Upper lobe of right lung (tissue), 1 donor: ENCODE measurements around the gene RLBP1. TPM values are rescaled to one million over a fixed set of nuclear protein-coding genes. Genes with fewer than 3 reads are reported as not detected.
A peak's percentile ranks its signal among the peaks of the same experiment; 100 is the strongest.

Experiments
- ATAC-seq: fragments of 200-7000 bp; cut with Tn5 transposase; one replicate; pipeline ENCODE4 v1.9.1; 2020; ENCODE audit warnings: mild to moderate bottlenecking, moderate library complexity
- DNase-seq: peaks from one replicate; pipeline ENCODE4 v3.0.0-alpha.2; 2020
- H3K27ac ChIP-seq: fragments of 200-600 bp; one replicate; pipeline ENCODE4 v1.8.0; 2022
- H3K27me3 ChIP-seq: fragments of 200-600 bp; one replicate; pipeline ENCODE4 v1.8.0; 2022; ENCODE audit warnings: mild to moderate bottlenecking
- H3K36me3 ChIP-seq: fragments of 200-600 bp; one replicate; pipeline ENCODE4 v1.8.0; 2022
- H3K4me1 ChIP-seq: fragments of 200-600 bp; one replicate; pipeline ENCODE4 v1.8.0; 2022
- H3K4me3 ChIP-seq: fragments of 200-600 bp; one replicate; pipeline ENCODE4 v1.8.0; 2022; ENCODE audit warnings: mild to moderate bottlenecking
- H3K9me3 ChIP-seq: fragments of 200-600 bp; one replicate; pipeline ENCODE4 v1.8.0; 2022
- intact Hi-C: fragments of 100-400 bp; cut with DNase I; formaldehyde crosslinking; loops from one replicate; pipeline ENCODE4 v1.11.0; 2022
- total RNA-seq: library from RNA; stranded (reverse); fragmentation: NEBNext Ultra II Directional; extraction: Animal tissue kit (Norgen Biotek cat#: 25700); gene quantifications from one replicate; pipeline ENCODE4 v1.2.1, GENCODE V29; 2021
- TF ChIP-seq, protein P1 (sequence below): fragments of 200-600 bp; IDR thresholded peaks from one replicate; pipeline ENCODE4 v1.8.0; 2022; ENCODE audit warnings: antibody characterized with exemption
- donor health status: DM: no; HTN: yes; CAD: no; lungs with severe emphysema.

Gene RLBP1
- total RNA-seq, 1 donor from 2014 or later = not detected

DNA sequence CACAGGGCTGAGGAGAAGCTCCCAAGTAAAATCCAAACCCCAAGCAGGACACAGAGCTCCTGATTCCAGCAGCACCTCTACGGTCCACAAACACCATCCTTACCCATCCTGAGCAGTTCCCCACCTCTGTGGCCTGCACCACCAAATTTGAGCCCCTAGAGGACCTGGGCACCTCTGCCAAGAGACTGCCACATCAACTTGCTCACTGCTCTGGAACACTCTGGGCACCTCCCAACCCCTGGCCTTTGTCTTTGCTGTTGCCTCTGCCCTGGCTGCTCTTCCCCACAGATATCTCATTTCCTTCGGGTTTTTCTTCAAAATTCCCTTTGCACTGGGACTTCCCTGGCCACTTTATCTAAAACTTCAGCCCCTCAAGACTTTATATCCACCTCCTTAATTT, 5.8 kb downstream of the RLBP1 start:
- H3K36me3 ChIP-seq = no peaks in the 10 kb centered on the region
- no peaks in the 10 kb centered on the region for H3K4me1 ChIP-seq
- no peaks in the 10 kb centered on the region for H3K27me3 ChIP-seq
- H3K4me3 ChIP-seq = no peak overlapping the region
- no peak for ATAC-seq
- no peak overlapping the region for H3K27ac ChIP-seq
- TF ChIP-seq, protein P1, sequence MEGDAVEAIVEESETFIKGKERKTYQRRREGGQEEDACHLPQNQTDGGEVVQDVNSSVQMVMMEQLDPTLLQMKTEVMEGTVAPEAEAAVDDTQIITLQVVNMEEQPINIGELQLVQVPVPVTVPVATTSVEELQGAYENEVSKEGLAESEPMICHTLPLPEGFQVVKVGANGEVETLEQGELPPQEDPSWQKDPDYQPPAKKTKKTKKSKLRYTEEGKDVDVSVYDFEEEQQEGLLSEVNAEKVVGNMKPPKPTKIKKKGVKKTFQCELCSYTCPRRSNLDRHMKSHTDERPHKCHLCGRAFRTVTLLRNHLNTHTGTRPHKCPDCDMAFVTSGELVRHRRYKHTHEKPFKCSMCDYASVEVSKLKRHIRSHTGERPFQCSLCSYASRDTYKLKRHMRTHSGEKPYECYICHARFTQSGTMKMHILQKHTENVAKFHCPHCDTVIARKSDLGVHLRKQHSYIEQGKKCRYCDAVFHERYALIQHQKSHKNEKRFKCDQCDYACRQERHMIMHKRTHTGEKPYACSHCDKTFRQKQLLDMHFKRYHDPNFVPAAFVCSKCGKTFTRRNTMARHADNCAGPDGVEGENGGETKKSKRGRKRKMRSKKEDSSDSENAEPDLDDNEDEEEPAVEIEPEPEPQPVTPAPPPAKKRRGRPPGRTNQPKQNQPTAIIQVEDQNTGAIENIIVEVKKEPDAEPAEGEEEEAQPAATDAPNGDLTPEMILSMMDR = no peak
- no peaks in the 10 kb centered on the region for H3K9me3 ChIP-seq
- DNase-seq = no peak
- intact Hi-C loops = no loop called here

DNA sequence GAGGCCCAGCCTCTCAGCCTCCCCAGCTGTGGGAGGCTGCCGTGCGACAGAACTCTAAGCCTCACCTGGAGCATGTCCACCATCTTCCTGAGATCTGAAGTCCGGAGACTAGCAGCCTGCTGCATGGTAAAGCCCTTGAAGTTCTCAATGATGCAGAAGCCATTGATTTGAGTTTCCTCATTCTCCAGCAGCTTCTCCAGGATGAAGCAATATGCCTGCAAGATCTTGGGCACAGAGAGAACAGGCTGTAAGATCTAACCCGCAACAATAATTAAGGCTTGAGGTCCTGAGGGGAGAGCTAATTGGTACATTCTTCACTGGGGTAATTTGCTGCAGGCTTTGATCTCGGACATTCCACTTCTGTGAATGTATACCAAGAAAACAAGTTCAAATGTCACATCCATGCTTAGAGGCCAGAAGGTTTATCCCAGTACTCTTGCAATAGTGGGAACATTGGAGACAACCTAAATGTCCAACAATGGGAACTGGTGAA, 9.7 kb downstream of the RLBP1 start:
- H3K4me3 ChIP-seq = no peak overlapping the region
- ATAC-seq (no peak), DNase-seq (no peak)
- intact Hi-C loops = no loop called here
- no peaks in the 10 kb centered on the region for H3K36me3 ChIP-seq
- no peak overlapping the region for H3K27ac ChIP-seq
- H3K4me1 ChIP-seq = no peaks in the 10 kb centered on the region
- H3K27me3 ChIP-seq = no peaks in the 10 kb centered on the region
- no peaks in the 10 kb centered on the region for H3K9me3 ChIP-seq
- TF ChIP-seq, protein P1 = no peak

DNA sequence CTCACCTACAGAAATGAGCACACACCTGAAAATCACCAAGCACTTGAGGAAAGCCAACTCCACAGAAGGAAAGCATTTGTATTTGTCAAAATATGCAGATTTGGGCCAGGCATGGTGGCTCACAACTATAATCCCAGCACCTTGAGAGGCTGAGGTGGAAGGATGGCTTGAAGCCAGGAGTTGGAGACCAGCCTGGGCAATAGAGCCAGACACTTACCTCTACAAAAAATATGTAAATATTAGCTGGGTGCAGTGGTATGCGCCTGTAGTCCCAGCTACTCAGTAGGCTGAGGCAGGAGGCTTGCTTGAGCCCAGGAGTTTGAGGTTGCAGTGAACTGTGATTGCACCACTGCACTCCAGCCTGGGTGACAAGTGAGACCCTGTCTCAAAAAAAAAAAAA, 12.3 kb downstream of the RLBP1 start:
- intact Hi-C loops = no loop called here
- H3K4me3 ChIP-seq = no peak overlapping the region
- H3K4me1 ChIP-seq = no peaks in the 10 kb centered on the region
- no peaks in the 10 kb centered on the region for H3K36me3 ChIP-seq
- no peak for DNase-seq
- no peaks in the 10 kb centered on the region for H3K27me3 ChIP-seq
- H3K9me3 ChIP-seq = no peaks in the 10 kb centered on the region
- TF ChIP-seq, protein P1 = no peak
- peak; percentile 63 for ATAC-seq
- no peak overlapping the region for H3K27ac ChIP-seq

DNA sequence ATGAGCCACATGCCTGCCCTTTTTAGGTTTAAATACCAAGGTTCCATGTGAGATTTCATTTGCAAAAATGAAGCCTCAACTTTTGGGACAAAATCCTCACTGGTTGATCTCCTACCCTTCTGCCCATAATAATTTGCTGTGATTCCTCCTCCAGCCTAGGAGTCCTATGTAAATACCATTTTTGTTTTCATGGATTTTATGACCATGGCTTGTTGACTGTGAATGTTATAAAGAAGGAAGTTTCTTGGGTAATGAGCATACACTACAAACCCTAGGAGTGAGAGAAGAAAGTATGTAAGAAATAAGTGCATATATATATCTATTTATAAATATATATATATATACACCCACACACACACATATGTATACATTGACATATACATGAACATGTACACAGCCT, 13.1 kb downstream of the RLBP1 start:
- H3K9me3 ChIP-seq = no peaks in the 10 kb centered on the region
- ATAC-seq (no peak), DNase-seq (no peak)
- H3K4me1 ChIP-seq = no peaks in the 10 kb centered on the region
- no peak overlapping the region for H3K27ac ChIP-seq
- H3K4me3 ChIP-seq = no peak overlapping the region
- intact Hi-C loops = no loop called here
- H3K27me3 ChIP-seq = no peaks in the 10 kb centered on the region
- TF ChIP-seq, protein P1 = no peak
- no peaks in the 10 kb centered on the region for H3K36me3 ChIP-seq

DNA sequence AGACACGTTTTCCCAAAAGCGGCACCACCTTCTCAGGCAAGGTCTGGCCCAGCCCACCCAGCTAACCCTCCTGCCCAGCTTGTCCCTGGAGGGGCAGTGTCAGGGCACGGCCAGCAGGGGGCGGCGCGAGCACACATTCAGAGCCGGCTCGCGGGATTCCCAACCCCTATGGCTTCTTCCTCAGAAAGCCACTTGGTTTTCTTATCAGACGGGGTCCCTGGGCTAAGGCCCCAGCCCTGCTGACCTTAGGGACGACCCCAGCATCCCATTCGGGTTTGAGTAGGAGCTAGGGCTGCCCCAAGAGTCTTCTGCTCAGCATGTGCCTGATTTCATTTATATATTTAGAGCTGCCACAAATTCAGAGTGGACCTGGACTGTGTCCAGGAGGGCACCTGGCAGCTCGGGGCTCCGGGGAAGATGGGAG, 14.5 kb downstream of the RLBP1 start:
- intact Hi-C loops = no loop called here
- ATAC-seq = peak; percentile 94
- no peak overlapping the region for H3K4me3 ChIP-seq
- DNase-seq = peak; percentile 86
- H3K36me3 ChIP-seq = no peaks in the 10 kb centered on the region
- no peak overlapping the region for H3K27ac ChIP-seq
- TF ChIP-seq, protein P1 = peak; percentile 99
- H3K4me1 ChIP-seq = no peaks in the 10 kb centered on the region
- no peaks in the 10 kb centered on the region for H3K9me3 ChIP-seq
- H3K27me3 ChIP-seq = no peaks in the 10 kb centered on the region

DNA sequence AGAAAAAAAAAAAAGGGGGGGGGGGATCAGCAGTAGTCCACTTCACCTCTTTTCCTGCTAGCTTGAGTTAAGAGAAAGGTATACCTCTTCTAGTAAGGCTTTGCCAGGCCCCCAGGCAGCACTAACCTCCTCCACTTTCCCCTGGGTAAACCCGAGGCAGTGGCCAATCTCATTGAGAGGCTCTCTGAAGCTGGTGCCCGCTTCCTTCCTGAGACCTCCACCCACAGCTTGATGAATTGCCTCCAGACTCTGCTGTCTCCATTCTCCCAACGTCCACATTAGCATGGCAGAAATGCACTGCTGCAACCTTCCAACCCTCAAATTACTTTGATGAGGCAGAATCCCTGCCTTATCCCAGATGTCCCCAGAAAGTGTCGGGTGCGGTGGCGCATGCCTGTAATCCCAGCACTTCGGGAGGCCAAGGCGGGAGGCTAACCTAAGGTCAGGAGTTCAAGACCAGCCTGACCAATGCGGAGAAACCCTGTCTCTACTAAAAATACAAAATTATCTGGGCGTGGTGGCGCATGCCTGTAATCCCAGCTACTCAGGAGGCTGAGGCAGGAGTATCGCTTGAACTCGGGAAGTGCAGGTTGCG, 15.3 kb downstream of the RLBP1 start:
- H3K9me3 ChIP-seq = no peaks in the 10 kb centered on the region
- intact Hi-C loops = no loop called here

More for the DNA sequence above, 15.3 kb downstream of the RLBP1 start:
- TF ChIP-seq, protein P1 = no peak
- H3K27ac ChIP-seq = no peak overlapping the region
- no peak overlapping the region for H3K4me3 ChIP-seq
- no peaks in the 10 kb centered on the region for H3K36me3 ChIP-seq
- H3K27me3 ChIP-seq = no peaks in the 10 kb centered on the region
- ATAC-seq (no peak), DNase-seq (no peak)
- H3K4me1 ChIP-seq = no peaks in the 10 kb centered on the region
